Central memory CD8-positive, alpha-beta T cell (primary cell): ENCODE measurements around the gene HID1.

Source experiments
- ATAC-seq: fragments of 150-1000 bp; cut with Tn5 transposase; replicated peaks from 2 replicates; pipeline ENCODE4 v1.10.0; 2022; ENCODE audit warnings: mild to moderate bottlenecking, moderate FRiP score, moderate number of reproducible peaks; ENCODE audit not compliant: poor library complexity, severe bottlenecking; ENCODE audit errors: extremely low read depth
- DNase-seq, 2 donors: peaks; one replicate each; pipeline ENCODE4 v3.0.0; 2021; ENCODE audit warnings: low spot score in 2 of 2
- H3K27ac Mint-ChIP-seq: one replicate; pipeline ENCODE4 v1.8.0; 2022; ENCODE audit warnings: low read depth, mild to moderate bottlenecking, moderate library complexity, mixed read lengths
- H3K27me3 Mint-ChIP-seq: one replicate; pipeline ENCODE4 v1.8.0; 2022; ENCODE audit warnings: mixed read lengths
- H3K36me3 Mint-ChIP-seq: one replicate; pipeline ENCODE4 v1.8.0; 2022; ENCODE audit warnings: mild to moderate bottlenecking, moderate library complexity, mixed read lengths; ENCODE audit not compliant: insufficient read depth
- H3K4me1 Mint-ChIP-seq: one replicate; pipeline ENCODE4 v1.8.0; 2022; ENCODE audit warnings: mixed read lengths
- H3K4me3 Mint-ChIP-seq: one replicate; pipeline ENCODE4 v1.8.0; 2022; ENCODE audit warnings: mild to moderate bottlenecking, moderate library complexity, mixed read lengths
- H3K9me3 Mint-ChIP-seq: one replicate; pipeline ENCODE4 v1.8.0; 2022; ENCODE audit warnings: mixed read lengths

HID1 gene

GRCh38 chr17:74947041-74947754 is 25.4 kb downstream of the HID1 start:
- H3K4me3 Mint-ChIP-seq, result no peak overlapping the region
- no peak overlapping the region for H3K27ac Mint-ChIP-seq
- H3K4me1 Mint-ChIP-seq, result no peaks in the 10 kb centered on the region
- peaks cover 2% of the 10 kb centered on the region for H3K36me3 Mint-ChIP-seq
- DNase-seq, result no peak
- no peaks in the 10 kb centered on the region for H3K9me3 Mint-ChIP-seq
- no peak for ATAC-seq
- H3K27me3 Mint-ChIP-seq, result peaks cover 18% of the 10 kb centered on the region

GRCh38 chr17:74946641-74947040 is 25.9 kb downstream of the HID1 start:
- Mint-ChIP-seq H3K27me3 (peaks cover 24% of the 10 kb centered on the region), H3K4me3 (no peak overlapping the region), H3K9me3 (no peaks in the 10 kb centered on the region), H3K4me1 (no peaks in the 10 kb centered on the region), H3K27ac (no peak overlapping the region), H3K36me3 (peaks cover 2% of the 10 kb centered on the region)
- DNase-seq, result no peak
- no peak for ATAC-seq

DNA sequence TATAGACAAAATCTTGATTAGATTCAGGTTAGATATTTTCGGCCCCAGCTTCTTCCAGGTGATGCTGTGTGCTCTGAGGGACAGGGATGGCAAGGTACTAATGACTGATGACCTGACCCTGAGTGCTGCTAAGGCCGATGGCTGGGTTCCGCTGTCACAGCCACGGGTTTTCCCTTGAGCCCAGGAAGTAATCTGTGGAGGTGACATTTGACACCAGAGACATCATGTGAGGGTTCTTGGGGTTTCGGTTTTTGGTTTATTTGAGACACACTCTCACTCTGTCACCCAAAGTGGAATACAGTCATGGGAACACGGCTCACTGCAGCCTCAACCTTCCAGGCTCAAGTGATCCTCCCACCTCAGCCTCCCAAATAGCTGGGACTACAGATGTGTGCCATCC is 27.0 kb downstream of the HID1 start:
- ATAC-seq, result no peak
- Mint-ChIP-seq H3K27me3 (peaks cover 31% of the 10 kb centered on the region), H3K9me3 (no peaks in the 10 kb centered on the region), H3K4me1 (no peaks in the 10 kb centered on the region), H3K4me3 (no peak overlapping the region), H3K36me3 (peaks cover 2% of the 10 kb centered on the region), H3K27ac (no peak overlapping the region)
- DNase-seq, result no peak

DNA sequence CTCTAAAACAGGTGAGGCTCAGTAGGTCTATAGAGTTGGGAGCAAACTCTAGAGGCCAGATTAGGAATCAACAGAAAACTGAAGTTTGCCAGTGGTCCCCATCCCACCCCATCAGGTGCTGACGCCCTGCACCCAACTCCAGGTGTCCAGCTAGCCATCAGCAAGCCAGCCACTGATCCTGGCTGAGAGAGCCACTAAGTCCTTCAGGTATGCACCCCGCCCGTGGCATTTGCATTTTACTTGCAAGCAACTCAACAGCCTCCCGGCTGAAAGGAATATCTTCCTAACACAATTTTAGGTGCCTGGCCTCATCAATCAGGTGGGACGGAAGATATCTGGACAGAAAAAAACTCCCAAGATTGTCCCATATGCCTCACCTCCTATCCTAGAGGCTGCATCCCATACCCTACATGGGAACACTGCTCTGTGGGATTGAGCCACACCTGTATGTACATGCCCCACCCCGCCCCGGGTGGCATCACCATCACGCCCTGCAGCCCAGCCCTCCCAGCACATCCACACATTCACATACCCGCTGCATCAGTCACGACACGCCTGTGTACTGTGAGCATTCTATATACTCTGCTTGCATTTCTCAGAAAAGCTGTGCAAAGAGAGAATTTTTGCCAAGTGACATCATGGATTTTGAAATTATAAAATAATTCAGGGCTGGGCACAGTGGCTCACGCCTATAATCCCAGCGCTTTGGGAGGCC is 28.6 kb downstream of the HID1 start:
- Mint-ChIP-seq H3K27me3 (peaks cover 45% of the 10 kb centered on the region), H3K27ac (no peak overlapping the region), H3K36me3 (peaks cover 2% of the 10 kb centered on the region), H3K9me3 (no peaks in the 10 kb centered on the region), H3K4me1 (no peaks in the 10 kb centered on the region), H3K4me3 (no peak overlapping the region)
- DNase-seq (no peak), ATAC-seq (no peak)

GRCh38 chr17:74941128-74941725 is 31.3 kb downstream of the HID1 start:
- ATAC-seq (no peak), DNase-seq (no peak)
- no peaks in the 10 kb centered on the region for H3K9me3 Mint-ChIP-seq
- no peak overlapping the region for H3K4me3 Mint-ChIP-seq
- no peaks in the 10 kb centered on the region for H3K4me1 Mint-ChIP-seq
- no peak overlapping the region for H3K27ac Mint-ChIP-seq
- H3K27me3 Mint-ChIP-seq, result peaks cover 72% of the 10 kb centered on the region
- H3K36me3 Mint-ChIP-seq, result no peaks in the 10 kb centered on the region

- Mint-ChIP-seq H3K36me3 (no peaks in the 10 kb centered on the region), H3K27me3 (peaks cover 81% of the 10 kb centered on the region), H3K4me3 (no peak overlapping the region), H3K27ac (no peak overlapping the region), H3K4me1 (no peaks in the 10 kb centered on the region), H3K9me3 (no peaks in the 10 kb centered on the region)
- no peak for ATAC-seq
- no peak for DNase-seq
These were observed 33.0 kb downstream of the HID1 start for GRCh38 chr17:74939534-74939933.

DNA sequence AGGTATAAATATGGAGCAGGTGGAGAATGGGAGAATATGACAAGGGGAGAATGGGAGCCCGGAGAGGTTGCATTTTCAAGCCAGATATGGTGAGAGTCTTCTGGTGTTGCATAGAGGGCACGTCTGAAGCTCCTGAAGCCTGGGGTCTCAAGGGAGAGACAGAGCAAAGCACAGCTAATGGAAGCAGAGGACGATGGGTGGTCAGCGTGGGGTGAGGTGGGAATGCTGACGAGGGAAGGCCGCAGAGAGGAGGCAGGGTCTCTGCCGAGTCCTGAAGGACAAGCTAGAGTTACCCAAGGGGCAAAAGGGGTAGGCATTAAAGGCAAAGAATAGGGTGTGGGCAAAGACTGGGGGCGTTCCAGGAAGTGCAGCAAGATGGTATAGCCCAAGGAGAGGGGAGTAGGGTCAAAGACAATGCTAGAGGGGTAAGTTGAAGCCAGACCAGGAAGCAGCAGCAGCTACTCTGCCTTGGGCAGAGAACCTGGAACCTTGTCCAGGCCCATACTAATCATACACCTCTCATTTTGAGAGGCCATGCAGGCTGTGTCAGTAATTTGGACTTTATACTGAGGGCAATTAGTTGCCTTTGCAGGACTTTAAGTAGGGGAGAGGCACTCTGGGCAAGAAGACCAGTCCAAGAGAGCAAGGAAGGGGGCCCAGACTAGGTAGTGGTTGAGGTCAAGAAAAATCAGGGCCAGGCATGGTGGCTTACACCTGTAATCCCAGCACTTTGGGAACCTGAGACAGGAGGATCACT is 34.2 kb downstream of the HID1 start:
- Mint-ChIP-seq H3K27ac (no peak overlapping the region), H3K27me3 (peaks cover 83% of the 10 kb centered on the region), H3K9me3 (no peaks in the 10 kb centered on the region), H3K36me3 (no peaks in the 10 kb centered on the region), H3K4me1 (no peaks in the 10 kb centered on the region), H3K4me3 (no peak overlapping the region)
- ATAC-seq (no peak), DNase-seq (no peak)

DNA sequence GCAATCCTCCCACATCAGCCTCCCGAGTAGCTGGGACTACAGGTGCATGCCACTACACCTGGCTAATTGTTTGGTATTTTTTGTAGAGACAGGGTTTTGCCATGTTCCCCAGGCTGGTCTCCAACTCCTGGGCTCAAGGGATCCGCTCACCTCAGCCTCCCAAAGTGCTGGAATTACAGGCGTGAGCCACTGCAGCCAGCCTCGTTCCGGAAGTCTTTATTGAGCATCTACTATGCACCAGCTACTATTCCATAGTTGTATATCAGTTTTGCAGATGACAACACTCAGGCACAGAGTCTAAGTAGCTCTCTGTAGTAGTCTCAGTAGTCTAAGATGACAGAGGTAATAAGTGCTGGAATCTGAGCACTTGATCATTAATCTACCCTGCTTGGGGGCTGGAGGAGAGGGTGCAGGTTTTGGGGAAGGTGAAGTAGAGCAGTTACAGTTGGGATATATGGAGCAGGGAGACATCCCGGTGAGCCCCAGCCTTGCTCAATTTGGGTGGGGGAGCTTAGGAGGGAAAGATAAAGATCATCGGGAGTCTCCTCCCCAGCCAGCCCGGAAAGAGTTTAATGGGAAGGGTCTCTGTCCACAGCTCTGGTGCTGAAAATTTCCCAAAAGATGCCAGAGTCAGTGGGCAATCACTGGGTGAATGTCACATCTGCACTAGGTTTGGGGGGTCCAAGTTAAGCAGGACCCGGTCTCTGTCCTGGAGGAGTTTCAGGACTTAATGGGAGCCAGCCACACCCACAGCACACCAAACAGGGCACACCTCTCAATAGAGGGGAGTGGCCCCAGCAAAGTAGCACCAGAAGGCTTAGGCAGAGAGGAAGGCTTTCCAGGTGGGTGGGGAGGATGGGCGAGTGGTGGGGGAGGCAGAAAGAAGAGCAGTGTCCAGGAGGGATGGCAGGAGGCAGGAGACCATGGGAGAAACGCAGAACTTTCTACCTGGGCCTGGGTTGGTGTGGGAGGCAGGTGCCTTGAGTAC is 35.2 kb downstream of the HID1 start:
- Mint-ChIP-seq H3K27me3 (peaks cover 85% of the 10 kb centered on the region), H3K4me3 (no peak overlapping the region), H3K4me1 (no peaks in the 10 kb centered on the region), H3K27ac (no peak overlapping the region), H3K9me3 (no peaks in the 10 kb centered on the region), H3K36me3 (no peaks in the 10 kb centered on the region)
- DNase-seq (no peak), ATAC-seq (no peak)

DNA sequence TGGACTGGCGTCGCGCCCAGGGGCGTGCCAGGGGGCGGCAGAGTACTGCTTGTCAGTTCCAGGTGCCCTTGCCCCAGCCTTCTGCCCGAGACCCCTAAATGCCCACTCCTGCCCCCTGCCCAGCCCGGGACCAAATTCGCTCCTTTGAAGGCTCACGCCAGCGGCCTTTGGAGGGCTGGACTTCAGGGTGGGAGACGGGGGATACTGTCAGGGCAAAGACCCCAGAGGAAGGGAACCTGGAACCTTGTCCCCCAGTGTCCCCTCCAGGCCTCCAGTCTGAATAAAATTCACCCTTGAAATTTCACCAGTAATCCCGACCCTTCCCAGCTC is 36.1 kb downstream of the HID1 start:
- Mint-ChIP-seq H3K36me3 (no peaks in the 10 kb centered on the region), H3K4me3 (no peak overlapping the region), H3K27ac (no peak overlapping the region), H3K27me3 (peaks cover 86% of the 10 kb centered on the region), H3K9me3 (no peaks in the 10 kb centered on the region), H3K4me1 (no peaks in the 10 kb centered on the region)
- ATAC-seq (no peak), DNase-seq (no peak)

DNA sequence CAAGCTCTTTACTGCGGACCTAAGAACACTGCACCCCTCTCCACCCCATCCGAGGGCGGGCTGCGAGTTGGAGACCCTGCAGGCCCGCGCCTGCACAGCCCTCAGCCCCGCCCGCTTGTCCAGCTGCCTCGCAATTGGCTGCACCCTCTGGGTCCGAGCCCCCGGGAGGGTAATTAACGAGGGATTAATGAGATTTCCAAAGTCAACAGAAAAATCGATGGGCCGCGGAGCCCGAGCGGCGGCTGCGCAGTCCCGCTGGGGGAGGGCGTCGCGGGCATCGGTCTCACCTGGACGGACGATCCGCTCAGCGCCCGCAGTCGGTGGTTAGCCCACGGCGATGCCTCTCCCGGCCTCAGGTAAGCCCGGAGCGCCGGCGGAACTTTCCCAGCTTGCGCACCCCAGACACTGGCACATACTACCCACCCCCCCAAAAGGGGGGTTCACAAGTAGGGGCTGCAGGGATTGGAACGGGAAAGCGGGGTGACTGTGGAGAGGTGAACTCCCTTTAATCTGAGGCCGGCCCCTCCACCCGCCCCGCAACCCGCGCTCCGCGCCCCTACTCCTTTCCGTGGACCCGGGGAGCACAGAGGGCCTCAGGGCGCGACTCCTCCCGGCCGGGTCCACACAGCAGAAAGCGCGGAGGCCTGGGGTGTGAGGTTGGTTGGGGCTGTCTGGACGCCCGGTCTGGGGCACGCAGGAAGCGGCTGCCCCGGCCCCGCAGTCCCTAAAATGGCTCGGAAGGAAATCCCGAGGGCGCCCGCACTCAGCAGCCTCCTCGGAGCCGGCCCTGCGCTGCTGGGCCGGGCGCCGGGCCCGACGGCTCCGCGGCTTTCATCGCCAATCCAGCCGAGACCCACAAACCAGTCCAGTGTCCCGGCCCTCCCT is 36.7 kb downstream of the HID1 start, which contains the start of gene OTOP3:
Gene OTOP3 (plus strand): TSS at position 314 of the 885 bp plus-strand sequence. CDS start 24 bp downstream, at position 338.
- ATAC-seq, result no peak
- H3K27me3 Mint-ChIP-seq, result peaks cover 88% of the 10 kb centered on the region
- no peak for DNase-seq
- no peaks in the 10 kb centered on the region for H3K4me1 Mint-ChIP-seq
- no peak within 1 kb of the TSS for H3K27ac Mint-ChIP-seq
- no peak within 1 kb of the TSS for H3K4me3 Mint-ChIP-seq
- no peaks in the 10 kb centered on the region for H3K9me3 Mint-ChIP-seq
- no peaks in the 10 kb centered on the region for H3K36me3 Mint-ChIP-seq

DNA sequence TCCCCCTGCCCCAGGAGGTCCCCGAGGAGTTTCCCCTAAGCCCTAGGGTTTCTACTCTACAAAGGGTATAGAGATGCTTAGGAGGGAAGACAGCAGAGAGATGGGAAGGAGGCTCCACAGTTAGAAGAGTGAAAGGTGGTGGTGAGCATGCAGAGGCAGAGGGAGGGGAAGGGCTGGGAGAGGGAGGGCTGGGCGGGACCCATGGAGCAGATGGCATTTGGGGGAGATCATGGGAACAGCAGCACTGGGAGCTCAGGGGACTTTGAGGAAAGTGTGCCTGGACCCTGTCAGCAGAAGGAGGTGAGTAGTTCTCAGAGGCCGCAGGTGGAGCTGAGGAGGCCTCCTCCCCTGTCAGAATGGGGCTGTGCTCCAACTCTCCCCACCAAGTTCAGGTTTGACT is 37.5 kb downstream of the HID1 start:
- Mint-ChIP-seq H3K36me3 (no peaks in the 10 kb centered on the region), H3K4me3 (no peak overlapping the region), H3K27ac (no peak overlapping the region), H3K4me1 (no peaks in the 10 kb centered on the region), H3K27me3 (peaks cover 89% of the 10 kb centered on the region), H3K9me3 (no peaks in the 10 kb centered on the region)
- ATAC-seq, result no peak
- no peak for DNase-seq
